ENCODE results near the gene MTFMT. TPM values are rescaled to one million over a fixed set of nuclear protein-coding genes. Genes with fewer than 3 reads are reported as not detected.
"Not testable (repeated sequence)": the region's sequence is repeated elsewhere in the genome, so short reads cannot be mapped to it uniquely, and the experiment has no call there.

Gene MTFMT
- total and polyA plus RNA-seq, 2 of the 13 experiments (the other 11 are each of a cell fraction or from before 2014, with no cell fraction given) = 9.9 to 23.2 TPM

- TF ChIP-seq HNF1A (IDR thresholded peaks at IDR 0.05; ENCODE audit: low read depth) = peak; percentile 87
- peak; percentile 92 for TF ChIP-seq HNF1A (CRISPR knock-in tag; IDR thresholded peaks at IDR 0.05; ENCODE audit: borderline replicate concordance)
- peak; percentile 12; the same call in 1 of the 2 replicates for TF ChIP-seq ATF1 (CRISPR knock-in tag; IDR thresholded peaks at IDR 0.05)
- TF ChIP-seq CREM (IDR thresholded peaks at IDR 0.05) = 0 out of 2 replicates have a peak, but pooled peaks have one; percentile 15
- TF ChIP-seq CREM (CRISPR knock-in tag; IDR thresholded peaks at IDR 0.05); FOXP1 (IDR thresholded peaks at IDR 0.05): not testable (repeated sequence)
- peak; percentile 9 for TF ChIP-seq ZBTB7B (CRISPR knock-in tag; IDR thresholded peaks at IDR 0.05)
- TF ChIP-seq, protein P1, sequence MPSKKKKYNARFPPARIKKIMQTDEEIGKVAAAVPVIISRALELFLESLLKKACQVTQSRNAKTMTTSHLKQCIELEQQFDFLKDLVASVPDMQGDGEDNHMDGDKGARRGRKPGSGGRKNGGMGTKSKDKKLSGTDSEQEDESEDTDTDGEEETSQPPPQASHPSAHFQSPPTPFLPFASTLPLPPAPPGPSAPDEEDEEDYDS (CRISPR knock-in tag; IDR thresholded peaks at IDR 0.05) = peak; percentile 38; the same call in 1 of the 2 replicates
- TF ChIP-seq RXRB (CRISPR knock-in tag; IDR thresholded peaks at IDR 0.05; ENCODE audit: borderline replicate concordance) = peak; percentile 44; the same call in 1 of the 2 replicates
- peak; percentile 31; the same call in 1 of the 2 replicates for TF ChIP-seq POLR2AphosphoS5 (IDR thresholded peaks at IDR 0.05; ENCODE audit: low read depth, low read length)
- 0 out of 2 replicates have a peak, but pooled peaks have one; percentile 20 for TF ChIP-seq REPIN1 (CRISPR knock-in tag; IDR thresholded peaks at IDR 0.05; ENCODE audit: borderline replicate concordance, low read depth)
- TF ChIP-seq ZNF574 (CRISPR knock-in tag; IDR thresholded peaks at IDR 0.05) = 0 out of 2 replicates have a peak, but pooled peaks have one; percentile 9
- TF ChIP-seq, protein P2, sequence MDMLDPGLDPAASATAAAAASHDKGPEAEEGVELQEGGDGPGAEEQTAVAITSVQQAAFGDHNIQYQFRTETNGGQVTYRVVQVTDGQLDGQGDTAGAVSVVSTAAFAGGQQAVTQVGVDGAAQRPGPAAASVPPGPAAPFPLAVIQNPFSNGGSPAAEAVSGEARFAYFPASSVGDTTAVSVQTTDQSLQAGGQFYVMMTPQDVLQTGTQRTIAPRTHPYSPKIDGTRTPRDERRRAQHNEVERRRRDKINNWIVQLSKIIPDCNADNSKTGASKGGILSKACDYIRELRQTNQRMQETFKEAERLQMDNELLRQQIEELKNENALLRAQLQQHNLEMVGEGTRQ (IDR thresholded peaks at IDR 0.05; ENCODE audit: low read depth, low read length) = peak; percentile 45
- TF ChIP-seq, protein P2 (CRISPR knock-in tag; IDR thresholded peaks at IDR 0.05; ENCODE audit: borderline replicate concordance) = peak; percentile 69; the same call in 1 of the 2 replicates
- TF ChIP-seq HNF4A (CRISPR knock-in tag; IDR thresholded peaks at IDR 0.05) = 0 out of 2 replicates have a peak, but pooled peaks have one; percentile 27
- peak; percentile 58 for TF ChIP-seq CEBPG (CRISPR knock-in tag; IDR thresholded peaks at IDR 0.05)
- TF ChIP-seq FOXP1 (CRISPR knock-in tag; IDR thresholded peaks at IDR 0.05) = peak; percentile 65
Observed at GRCh38 chr15:65044218-65044617, 14.8 kb upstream of the MTFMT start (continued).
